Measurements from ENCODE around the gene FNDC3B. TPM values are rescaled to one million over a fixed set of nuclear protein-coding genes. Genes with fewer than 3 reads are reported as not detected.

FNDC3B gene
- total and polyA plus RNA-seq, 3 donors from 2014 or later, result 24.2 to 63.5 (median 57.7) TPM

- no peaks in the 10 kb centered on the region for H3K4me1 ChIP-seq
- TF ChIP-seq POLR2A (IDR thresholded peaks at IDR 0.05) (no peak), CTCF (IDR thresholded peaks at IDR 0.05) (no peak)
- H3K27ac ChIP-seq, result no peak overlapping the region
- no peaks in the 10 kb centered on the region for H3K36me3 ChIP-seq (ENCODE audit: low read depth, missing control alignments)
- H3K9me3 ChIP-seq, result no peaks in the 10 kb centered on the region
- H3K4me3 ChIP-seq, result no peak overlapping the region
- H3K27me3 ChIP-seq, result no peaks in the 10 kb centered on the region
- WGBS, 2 donors, result 82 to 96% methylated on average over 2 of the region's 2 CpGs
- intact Hi-C loops (cut with DNase I; ENCODE audit: low total_unique reads), result no loop called here
- DNase-seq, result no peak
Observed at GRCh38 chr3:172329070-172329469, 289.7 kb downstream of the FNDC3B start.

- TF ChIP-seq CTCF (IDR thresholded peaks at IDR 0.05), result no peak
- TF ChIP-seq POLR2A (IDR thresholded peaks at IDR 0.05), result no peak
- WGBS, 2 donors, result 90% methylated on average over 4 of the region's 4 CpGs
- no peaks in the 10 kb centered on the region for H3K27me3 ChIP-seq
- H3K4me1 ChIP-seq, result no peaks in the 10 kb centered on the region
- no peaks in the 10 kb centered on the region for H3K9me3 ChIP-seq
- no peak for DNase-seq
- intact Hi-C loops (cut with DNase I; ENCODE audit: low total_unique reads), result no loop called here
- no peak overlapping the region for H3K4me3 ChIP-seq
- H3K36me3 ChIP-seq (ENCODE audit: low read depth, missing control alignments), result no peaks in the 10 kb centered on the region
- no peak overlapping the region for H3K27ac ChIP-seq
Observed at GRCh38 chr3:172330413-172330812, 291.0 kb downstream of the FNDC3B start.

GRCh38 chr3:172332256-172333041 lies 293.1 kb downstream of the FNDC3B start:
- Histone ChIP-seq H3K9me3 (no peaks in the 10 kb centered on the region), H3K27me3 (no peaks in the 10 kb centered on the region), H3K27ac (no peak overlapping the region), H3K4me3 (no peak overlapping the region), H3K4me1 (no peaks in the 10 kb centered on the region), H3K36me3 (ENCODE audit: low read depth, missing control alignments) (no peaks in the 10 kb centered on the region)
- peak; percentile 86 for DNase-seq
- no peak for TF ChIP-seq POLR2A (IDR thresholded peaks at IDR 0.05)
- peak; percentile 85 to 90 (median 88) for TF ChIP-seq CTCF (IDR thresholded peaks at IDR 0.05)
- intact Hi-C loops (cut with DNase I; ENCODE audit: low total_unique reads), result no loop called here
- 53 to 60% methylated on average over 2 of the region's 2 CpGs for WGBS, 2 donors

- TF ChIP-seq POLR2A (IDR thresholded peaks at IDR 0.05), result no peak
- TF ChIP-seq CTCF (IDR thresholded peaks at IDR 0.05), result no peak
- Histone ChIP-seq H3K27me3 (no peaks in the 10 kb centered on the region), H3K27ac (no peak overlapping the region), H3K9me3 (no peaks in the 10 kb centered on the region), H3K36me3 (ENCODE audit: low read depth, missing control alignments) (no peaks in the 10 kb centered on the region), H3K4me3 (no peak overlapping the region), H3K4me1 (no peaks in the 10 kb centered on the region)
- DNase-seq, result no peak
- intact Hi-C loops (cut with DNase I; ENCODE audit: low total_unique reads), result no loop called here
Observed at GRCh38 chr3:172333042-172333377, 293.6 kb downstream of the FNDC3B start.

Measured in testis (tissue), 3 donors.